HEK293 (cell line): ENCODE results near the gene SPATA31E1.
"Not testable (repeated sequence)": the region's sequence is repeated elsewhere in the genome, so short reads cannot be mapped to it uniquely, and the experiment has no call there.

ENCODE experiments used
- SALL2 ChIP-seq: fragments of 450-650 bp; formaldehyde crosslinking; IDR thresholded peaks from 2 replicates; pipeline ENCODE4 v1.5.0; 2017; ENCODE audit warnings: missing biosample characterization, mild to moderate bottlenecking, missing genetic modification characterization, borderline replicate concordance
- ZNF133 ChIP-seq: fragments of 450-650 bp; formaldehyde crosslinking; IDR thresholded peaks from 2 replicates; pipeline ENCODE4 v1.5.1; 2016; ENCODE audit warnings: missing biosample characterization, missing genetic modification characterization
- ZNF239 ChIP-seq: fragments of 450-650 bp; formaldehyde crosslinking; IDR thresholded peaks from 2 replicates; pipeline ENCODE4 v1.5.1; 2016; ENCODE audit warnings: missing biosample characterization, missing genetic modification characterization
- TF ChIP-seq, protein P1 (sequence below): fragments of 450-650 bp; formaldehyde crosslinking; IDR thresholded peaks from 2 replicates; pipeline ENCODE4 v1.5.1; 2016; ENCODE audit warnings: missing biosample characterization, missing genetic modification characterization
- TF ChIP-seq, protein P2 (sequence below): fragments of 450-650 bp; formaldehyde crosslinking; IDR thresholded peaks from 2 replicates; pipeline ENCODE4 v1.5.1; 2017; ENCODE audit warnings: missing biosample characterization, missing genetic modification characterization
- TF ChIP-seq, protein P3 (sequence below): fragments of 450-650 bp; formaldehyde crosslinking; IDR thresholded peaks from 2 replicates; pipeline ENCODE4 v1.5.1; 2016; ENCODE audit warnings: missing biosample characterization, missing genetic modification characterization

DNA sequence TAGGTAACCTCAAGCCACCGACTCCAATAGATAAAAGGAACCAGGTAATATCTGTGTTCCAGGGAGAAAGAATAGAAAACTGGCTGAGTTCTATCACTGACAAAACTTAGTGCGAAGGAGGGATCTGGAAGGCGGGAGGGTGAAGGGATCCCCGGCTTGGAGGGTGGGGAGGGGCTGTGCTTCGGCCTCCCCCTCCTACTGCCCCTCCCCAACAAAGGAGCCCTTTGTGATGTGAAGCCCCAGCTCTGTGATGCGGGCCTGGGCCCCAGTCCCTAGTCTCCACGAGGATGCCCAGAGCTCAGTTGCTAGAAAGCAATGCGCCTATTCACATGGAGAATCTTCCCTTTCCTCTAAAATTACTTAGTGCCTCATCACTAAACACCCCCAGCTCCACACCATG, 35.0 kb downstream of the SPATA31E1 start, which contains the start of gene SPATA31C1:
- not testable (repeated sequence) for TF ChIP-seq ZNF133; SALL2; ZNF239 (tag by site-specific recombination)
- TF ChIP-seq, protein P1, sequence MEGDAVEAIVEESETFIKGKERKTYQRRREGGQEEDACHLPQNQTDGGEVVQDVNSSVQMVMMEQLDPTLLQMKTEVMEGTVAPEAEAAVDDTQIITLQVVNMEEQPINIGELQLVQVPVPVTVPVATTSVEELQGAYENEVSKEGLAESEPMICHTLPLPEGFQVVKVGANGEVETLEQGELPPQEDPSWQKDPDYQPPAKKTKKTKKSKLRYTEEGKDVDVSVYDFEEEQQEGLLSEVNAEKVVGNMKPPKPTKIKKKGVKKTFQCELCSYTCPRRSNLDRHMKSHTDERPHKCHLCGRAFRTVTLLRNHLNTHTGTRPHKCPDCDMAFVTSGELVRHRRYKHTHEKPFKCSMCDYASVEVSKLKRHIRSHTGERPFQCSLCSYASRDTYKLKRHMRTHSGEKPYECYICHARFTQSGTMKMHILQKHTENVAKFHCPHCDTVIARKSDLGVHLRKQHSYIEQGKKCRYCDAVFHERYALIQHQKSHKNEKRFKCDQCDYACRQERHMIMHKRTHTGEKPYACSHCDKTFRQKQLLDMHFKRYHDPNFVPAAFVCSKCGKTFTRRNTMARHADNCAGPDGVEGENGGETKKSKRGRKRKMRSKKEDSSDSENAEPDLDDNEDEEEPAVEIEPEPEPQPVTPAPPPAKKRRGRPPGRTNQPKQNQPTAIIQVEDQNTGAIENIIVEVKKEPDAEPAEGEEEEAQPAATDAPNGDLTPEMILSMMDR (tag by site-specific recombination) = not testable (repeated sequence)
- TF ChIP-seq, protein P2, sequence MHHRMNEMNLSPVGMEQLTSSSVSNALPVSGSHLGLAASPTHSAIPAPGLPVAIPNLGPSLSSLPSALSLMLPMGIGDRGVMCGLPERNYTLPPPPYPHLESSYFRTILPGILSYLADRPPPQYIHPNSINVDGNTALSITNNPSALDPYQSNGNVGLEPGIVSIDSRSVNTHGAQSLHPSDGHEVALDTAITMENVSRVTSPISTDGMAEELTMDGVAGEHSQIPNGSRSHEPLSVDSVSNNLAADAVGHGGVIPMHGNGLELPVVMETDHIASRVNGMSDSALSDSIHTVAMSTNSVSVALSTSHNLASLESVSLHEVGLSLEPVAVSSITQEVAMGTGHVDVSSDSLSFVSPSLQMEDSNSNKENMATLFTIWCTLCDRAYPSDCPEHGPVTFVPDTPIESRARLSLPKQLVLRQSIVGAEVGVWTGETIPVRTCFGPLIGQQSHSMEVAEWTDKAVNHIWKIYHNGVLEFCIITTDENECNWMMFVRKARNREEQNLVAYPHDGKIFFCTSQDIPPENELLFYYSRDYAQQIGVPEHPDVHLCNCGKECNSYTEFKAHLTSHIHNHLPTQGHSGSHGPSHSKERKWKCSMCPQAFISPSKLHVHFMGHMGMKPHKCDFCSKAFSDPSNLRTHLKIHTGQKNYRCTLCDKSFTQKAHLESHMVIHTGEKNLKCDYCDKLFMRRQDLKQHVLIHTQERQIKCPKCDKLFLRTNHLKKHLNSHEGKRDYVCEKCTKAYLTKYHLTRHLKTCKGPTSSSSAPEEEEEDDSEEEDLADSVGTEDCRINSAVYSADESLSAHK (tag by site-specific recombination) = not testable (repeated sequence)
- TF ChIP-seq, protein P3, sequence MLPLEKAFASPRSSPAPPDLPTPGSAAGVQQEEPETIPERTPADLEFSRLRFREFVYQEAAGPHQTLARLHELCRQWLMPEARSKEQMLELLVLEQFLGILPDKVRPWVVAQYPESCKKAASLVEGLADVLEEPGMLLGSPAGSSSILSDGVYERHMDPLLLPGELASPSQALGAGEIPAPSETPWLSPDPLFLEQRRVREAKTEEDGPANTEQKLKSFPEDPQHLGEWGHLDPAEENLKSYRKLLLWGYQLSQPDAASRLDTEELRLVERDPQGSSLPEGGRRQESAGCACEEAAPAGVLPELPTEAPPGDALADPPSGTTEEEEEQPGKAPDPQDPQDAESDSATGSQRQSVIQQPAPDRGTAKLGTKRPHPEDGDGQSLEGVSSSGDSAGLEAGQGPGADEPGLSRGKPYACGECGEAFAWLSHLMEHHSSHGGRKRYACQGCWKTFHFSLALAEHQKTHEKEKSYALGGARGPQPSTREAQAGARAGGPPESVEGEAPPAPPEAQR (tag by site-specific recombination) = not testable (repeated sequence)
